Activated naive CD4-positive, alpha-beta T cell treated with anti-CD3 and anti-CD28 coated beads, Interleukin-2, amount 50 U/mL, for 24 hours (primary cell): ENCODE data around the gene KCNG4.
A peak's percentile ranks its signal among the peaks of the same experiment; 100 is the strongest.

Experiments
- H3K27ac Mint-ChIP-seq: one replicate; pipeline ENCODE4 v1.8.0; 2021; ENCODE audit warnings: mild to moderate bottlenecking, mixed read lengths
- H3K27me3 Mint-ChIP-seq: one replicate; pipeline ENCODE4 v1.8.0; 2021; ENCODE audit warnings: mixed read lengths
- H3K36me3 Mint-ChIP-seq: one replicate; pipeline ENCODE4 v1.8.0; 2021; ENCODE audit warnings: mixed read lengths
- H3K4me1 Mint-ChIP-seq: one replicate; pipeline ENCODE4 v1.8.0; 2021; ENCODE audit warnings: mixed read lengths
- H3K4me3 Mint-ChIP-seq: one replicate; pipeline ENCODE4 v1.8.0; 2021; ENCODE audit warnings: mild to moderate bottlenecking, mixed read lengths
- H3K9me3 Mint-ChIP-seq: one replicate; pipeline ENCODE4 v1.8.0; 2021; ENCODE audit warnings: mixed read lengths

The KCNG4 gene

GRCh38 chr16:84247844-84248243, 8.0 kb upstream of the KCNG4 start:
- no peaks in the 10 kb centered on the region for H3K36me3 Mint-ChIP-seq
- no peaks in the 10 kb centered on the region for H3K4me1 Mint-ChIP-seq
- H3K9me3 Mint-ChIP-seq: no peaks in the 10 kb centered on the region
- H3K27me3 Mint-ChIP-seq: peaks cover 7% of the 10 kb centered on the region
- no peak overlapping the region for H3K27ac Mint-ChIP-seq
- no peak overlapping the region for H3K4me3 Mint-ChIP-seq

GRCh38 chr16:84247331-84247730, 7.5 kb upstream of the KCNG4 start:
- H3K4me1 Mint-ChIP-seq: no peaks in the 10 kb centered on the region
- H3K27me3 Mint-ChIP-seq: peaks cover 7% of the 10 kb centered on the region
- no peaks in the 10 kb centered on the region for H3K9me3 Mint-ChIP-seq
- no peaks in the 10 kb centered on the region for H3K36me3 Mint-ChIP-seq
- H3K27ac Mint-ChIP-seq: no peak overlapping the region
- H3K4me3 Mint-ChIP-seq: no peak overlapping the region

GRCh38 chr16:84246679-84247077, 6.9 kb upstream of the KCNG4 start:
- H3K4me3 Mint-ChIP-seq: no peak overlapping the region
- peaks cover 5% of the 10 kb centered on the region for H3K27me3 Mint-ChIP-seq
- H3K36me3 Mint-ChIP-seq: no peaks in the 10 kb centered on the region
- no peak overlapping the region for H3K27ac Mint-ChIP-seq
- H3K4me1 Mint-ChIP-seq: no peaks in the 10 kb centered on the region
- H3K9me3 Mint-ChIP-seq: no peaks in the 10 kb centered on the region

- no peak overlapping the region for H3K4me3 Mint-ChIP-seq
- H3K9me3 Mint-ChIP-seq: no peaks in the 10 kb centered on the region
- no peak overlapping the region for H3K27ac Mint-ChIP-seq
- H3K27me3 Mint-ChIP-seq: peaks cover 2% of the 10 kb centered on the region
- no peaks in the 10 kb centered on the region for H3K4me1 Mint-ChIP-seq
- H3K36me3 Mint-ChIP-seq: no peaks in the 10 kb centered on the region
Observed at GRCh38 chr16:84245956-84246678, 6.3 kb upstream of the KCNG4 start.

- Mint-ChIP-seq H3K27ac (no peak overlapping the region), H3K27me3 (peaks cover 7% of the 10 kb centered on the region), H3K4me1 (no peaks in the 10 kb centered on the region), H3K36me3 (no peaks in the 10 kb centered on the region), H3K9me3 (no peaks in the 10 kb centered on the region), H3K4me3 (no peak overlapping the region)
Observed at GRCh38 chr16:84244728-84245127, 4.9 kb upstream of the KCNG4 start.

- H3K27ac Mint-ChIP-seq: no peak overlapping the region
- H3K4me1 Mint-ChIP-seq: no peaks in the 10 kb centered on the region
- H3K9me3 Mint-ChIP-seq: no peaks in the 10 kb centered on the region
- no peak overlapping the region for H3K4me3 Mint-ChIP-seq
- no peaks in the 10 kb centered on the region for H3K36me3 Mint-ChIP-seq
- peaks cover 11% of the 10 kb centered on the region for H3K27me3 Mint-ChIP-seq
Observed at GRCh38 chr16:84243732-84244131, 3.9 kb upstream of the KCNG4 start.

GRCh38 chr16:84242839-84243238, 3.0 kb upstream of the KCNG4 start:
- no peaks in the 10 kb centered on the region for H3K4me1 Mint-ChIP-seq
- H3K9me3 Mint-ChIP-seq: no peaks in the 10 kb centered on the region
- no peak overlapping the region for H3K27ac Mint-ChIP-seq
- H3K36me3 Mint-ChIP-seq: no peaks in the 10 kb centered on the region
- H3K4me3 Mint-ChIP-seq: no peak overlapping the region
- peaks cover 12% of the 10 kb centered on the region for H3K27me3 Mint-ChIP-seq

GRCh38 chr16:84241778-84242177, 2.0 kb upstream of the KCNG4 start:
- Mint-ChIP-seq H3K4me3 (no peak overlapping the region), H3K4me1 (no peaks in the 10 kb centered on the region), H3K27me3 (peaks cover 12% of the 10 kb centered on the region), H3K36me3 (no peaks in the 10 kb centered on the region), H3K9me3 (no peaks in the 10 kb centered on the region), H3K27ac (no peak overlapping the region)

GRCh38 chr16:84240455-84240854, 643 bp upstream of the KCNG4 start:
- Mint-ChIP-seq H3K9me3 (no peaks in the 10 kb centered on the region), H3K27me3 (peaks cover 12% of the 10 kb centered on the region), H3K27ac (no peak overlapping the region), H3K36me3 (no peaks in the 10 kb centered on the region), H3K4me3 (no peak overlapping the region), H3K4me1 (no peaks in the 10 kb centered on the region)

GRCh38 chr16:84239141-84239769, 557 bp downstream of the KCNG4 start:
- Mint-ChIP-seq H3K27me3 (peaks cover 14% of the 10 kb centered on the region), H3K27ac (no peak overlapping the region), H3K9me3 (no peaks in the 10 kb centered on the region), H3K36me3 (no peaks in the 10 kb centered on the region), H3K4me3 (no peak overlapping the region), H3K4me1 (no peaks in the 10 kb centered on the region)

GRCh38 chr16:84237994-84238750, 1.6 kb downstream of the KCNG4 start:
- Mint-ChIP-seq H3K27me3 (peaks cover 14% of the 10 kb centered on the region), H3K9me3 (no peaks in the 10 kb centered on the region), H3K4me1 (no peaks in the 10 kb centered on the region), H3K27ac (no peak overlapping the region), H3K36me3 (no peaks in the 10 kb centered on the region), H3K4me3 (no peak overlapping the region)

- Mint-ChIP-seq H3K36me3 (no peaks in the 10 kb centered on the region), H3K27me3 (peaks cover 14% of the 10 kb centered on the region), H3K9me3 (no peaks in the 10 kb centered on the region), H3K4me1 (no peaks in the 10 kb centered on the region), H3K4me3 (no peak overlapping the region), H3K27ac (no peak overlapping the region)
Observed at GRCh38 chr16:84236671-84237070, 3.1 kb downstream of the KCNG4 start.

GRCh38 chr16:84234321-84235241, 5.2 kb downstream of the KCNG4 start:
- Mint-ChIP-seq H3K4me1 (no peaks in the 10 kb centered on the region), H3K36me3 (no peaks in the 10 kb centered on the region), H3K27me3 (peaks cover 8% of the 10 kb centered on the region), H3K9me3 (no peaks in the 10 kb centered on the region), H3K4me3 (no peak overlapping the region), H3K27ac (no peak overlapping the region)

GRCh38 chr16:84233748-84234147, 6.1 kb downstream of the KCNG4 start:
- no peak overlapping the region for H3K4me3 Mint-ChIP-seq
- no peaks in the 10 kb centered on the region for H3K36me3 Mint-ChIP-seq
- peaks cover 6% of the 10 kb centered on the region for H3K27me3 Mint-ChIP-seq
- H3K9me3 Mint-ChIP-seq: no peaks in the 10 kb centered on the region
- H3K4me1 Mint-ChIP-seq: no peaks in the 10 kb centered on the region
- peak overlapping the region; percentile 53 for H3K27ac Mint-ChIP-seq

- Mint-ChIP-seq H3K9me3 (no peaks in the 10 kb centered on the region), H3K27me3 (peaks cover 5% of the 10 kb centered on the region), H3K4me1 (no peaks in the 10 kb centered on the region), H3K27ac (no peak overlapping the region), H3K4me3 (no peak overlapping the region), H3K36me3 (no peaks in the 10 kb centered on the region)
Observed at GRCh38 chr16:84232969-84233368, 6.8 kb downstream of the KCNG4 start.
